ENCODE measurements around the gene DNAJA2. TPM values are rescaled to one million over a fixed set of nuclear protein-coding genes. Genes with fewer than 3 reads are reported as not detected.

DNAJA2 gene
- total and polyA plus RNA-seq, 2 of the 4 experiments (the other 2 are of a cell fraction), result 18.6 to 53.9 TPM

DNA sequence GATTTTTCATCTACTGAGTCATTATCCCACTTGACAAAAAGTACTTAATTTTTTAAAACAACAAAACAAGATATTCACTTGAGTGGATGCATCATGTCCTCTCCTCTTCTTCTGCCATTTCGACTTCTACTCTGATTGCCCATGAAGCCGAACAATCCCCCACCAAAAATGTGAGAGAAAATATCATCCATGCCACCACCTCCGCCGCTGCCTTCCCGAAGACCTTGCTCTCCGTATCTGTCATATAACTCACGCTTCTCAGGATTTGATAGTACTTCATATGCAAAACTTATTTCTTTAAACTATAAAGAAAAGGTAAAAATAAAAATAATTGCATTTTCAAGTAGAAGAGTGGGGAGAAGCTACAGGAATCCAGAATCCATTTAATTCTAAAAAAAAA, 2.2 kb downstream of the DNAJA2 start:
- no peak for TF ChIP-seq MAFK (IDR thresholded peaks at IDR 0.05; ENCODE audit: low read depth, low read length)
- TF ChIP-seq, protein P1, sequence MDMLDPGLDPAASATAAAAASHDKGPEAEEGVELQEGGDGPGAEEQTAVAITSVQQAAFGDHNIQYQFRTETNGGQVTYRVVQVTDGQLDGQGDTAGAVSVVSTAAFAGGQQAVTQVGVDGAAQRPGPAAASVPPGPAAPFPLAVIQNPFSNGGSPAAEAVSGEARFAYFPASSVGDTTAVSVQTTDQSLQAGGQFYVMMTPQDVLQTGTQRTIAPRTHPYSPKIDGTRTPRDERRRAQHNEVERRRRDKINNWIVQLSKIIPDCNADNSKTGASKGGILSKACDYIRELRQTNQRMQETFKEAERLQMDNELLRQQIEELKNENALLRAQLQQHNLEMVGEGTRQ (IDR thresholded peaks at IDR 0.05; ENCODE audit: low read depth, low read length), result no peak
- TF ChIP-seq MAZ (IDR thresholded peaks at IDR 0.05; ENCODE audit: borderline replicate concordance, low read depth, low read length), result no peak
- TF ChIP-seq SMC3 (IDR thresholded peaks at IDR 0.05; ENCODE audit: low read depth, low read length), result no peak
- no peak for TF ChIP-seq FOS (IDR thresholded peaks at IDR 0.05; ENCODE audit: low read depth, low read length)
- TF ChIP-seq BHLHE40 (IDR thresholded peaks at IDR 0.05; ENCODE audit: low read depth, low read length), result no peak
- no peak for TF ChIP-seq MXI1 (IDR thresholded peaks at IDR 0.05; ENCODE audit: borderline replicate concordance, low read depth, low read length)
- TF ChIP-seq RAD21 (IDR thresholded peaks at IDR 0.05; ENCODE audit: low read length), result no peak
- TF ChIP-seq NFE2L2 (IDR thresholded peaks at IDR 0.05; ENCODE audit: low read depth, low read length), result no peak
- no peak for TF ChIP-seq CEBPB (IDR thresholded peaks at IDR 0.05; ENCODE audit: low read depth, low read length)
- no peak for TF ChIP-seq CHD1 (IDR thresholded peaks at IDR 0.05; ENCODE audit: low read depth, low read length)
- TF ChIP-seq RFX5 (IDR thresholded peaks at IDR 0.05; ENCODE audit: low read depth, low read length), result no peak
- TF ChIP-seq, protein P2, sequence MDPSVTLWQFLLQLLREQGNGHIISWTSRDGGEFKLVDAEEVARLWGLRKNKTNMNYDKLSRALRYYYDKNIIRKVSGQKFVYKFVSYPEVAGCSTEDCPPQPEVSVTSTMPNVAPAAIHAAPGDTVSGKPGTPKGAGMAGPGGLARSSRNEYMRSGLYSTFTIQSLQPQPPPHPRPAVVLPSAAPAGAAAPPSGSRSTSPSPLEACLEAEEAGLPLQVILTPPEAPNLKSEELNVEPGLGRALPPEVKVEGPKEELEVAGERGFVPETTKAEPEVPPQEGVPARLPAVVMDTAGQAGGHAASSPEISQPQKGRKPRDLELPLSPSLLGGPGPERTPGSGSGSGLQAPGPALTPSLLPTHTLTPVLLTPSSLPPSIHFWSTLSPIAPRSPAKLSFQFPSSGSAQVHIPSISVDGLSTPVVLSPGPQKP (IDR thresholded peaks at IDR 0.05; ENCODE audit: borderline replicate concordance, low read depth, low read length), result no peak
- TF ChIP-seq, protein P3, sequence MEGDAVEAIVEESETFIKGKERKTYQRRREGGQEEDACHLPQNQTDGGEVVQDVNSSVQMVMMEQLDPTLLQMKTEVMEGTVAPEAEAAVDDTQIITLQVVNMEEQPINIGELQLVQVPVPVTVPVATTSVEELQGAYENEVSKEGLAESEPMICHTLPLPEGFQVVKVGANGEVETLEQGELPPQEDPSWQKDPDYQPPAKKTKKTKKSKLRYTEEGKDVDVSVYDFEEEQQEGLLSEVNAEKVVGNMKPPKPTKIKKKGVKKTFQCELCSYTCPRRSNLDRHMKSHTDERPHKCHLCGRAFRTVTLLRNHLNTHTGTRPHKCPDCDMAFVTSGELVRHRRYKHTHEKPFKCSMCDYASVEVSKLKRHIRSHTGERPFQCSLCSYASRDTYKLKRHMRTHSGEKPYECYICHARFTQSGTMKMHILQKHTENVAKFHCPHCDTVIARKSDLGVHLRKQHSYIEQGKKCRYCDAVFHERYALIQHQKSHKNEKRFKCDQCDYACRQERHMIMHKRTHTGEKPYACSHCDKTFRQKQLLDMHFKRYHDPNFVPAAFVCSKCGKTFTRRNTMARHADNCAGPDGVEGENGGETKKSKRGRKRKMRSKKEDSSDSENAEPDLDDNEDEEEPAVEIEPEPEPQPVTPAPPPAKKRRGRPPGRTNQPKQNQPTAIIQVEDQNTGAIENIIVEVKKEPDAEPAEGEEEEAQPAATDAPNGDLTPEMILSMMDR (conservative IDR thresholded peaks at IDR 0.05; ENCODE audit: low read depth, low read length), result no peak
- no peak for TF ChIP-seq POLR2A (IDR thresholded peaks at IDR 0.05; ENCODE audit: low read depth, low read length)
- no peak overlapping the region for H4K8ac ChIP-seq (ENCODE audit: low read depth in 2 of 2, low read length in 2 of 2)
- ATAC-seq (ENCODE audit: low read depth) (no peak), DNase-seq (no peak)
- H2BK20ac ChIP-seq (ENCODE audit: low read depth, low read length), result no peak overlapping the region
- dilution Hi-C loops (cut with HindIII; ENCODE audit: low sequenced_read_pairs, unreplicated experiment), result no loop called here
- H2BK5ac ChIP-seq (ENCODE audit: low read depth, low read length, poor library complexity, severe bottlenecking), result no peak overlapping the region
- no peak overlapping the region for H3K4me3 ChIP-seq (ENCODE audit: insufficient read depth, low read depth, low read length)
- intact Hi-C loops (cut with micrococcal nuclease), result no loop called here
- in situ Hi-C loops (cut with MboI; ENCODE audit: low sequenced_read_pairs), result no loop called here
- H3K9me1 ChIP-seq (ENCODE audit: insufficient read depth, low read length), result peaks cover 7% of the 10 kb centered on the region
- H3K4me2 ChIP-seq (ENCODE audit: low read depth, low read length), result no peak overlapping the region
- H2BK15ac ChIP-seq (ENCODE audit: low read depth, low read length), result no peak overlapping the region
- no peaks in the 10 kb centered on the region for H3K27me3 ChIP-seq (ENCODE audit: control insufficient read depth, insufficient read depth, low read length)
- WGBS, 2 experiments (ENCODE audit: extremely low coverage in 2 of 2, insufficient read length in 1 of 2), result no CpG with 5 or more reads among the region's 7 CpGs
- no peak overlapping the region for H2AK9ac ChIP-seq (replicated peaks; ENCODE audit: low read depth, low read length, poor library complexity)
- no peak overlapping the region for H3K56ac ChIP-seq (ENCODE audit: extremely low read depth, insufficient read depth, low read length)
- no peak overlapping the region for H4K5ac ChIP-seq (ENCODE audit: low read depth, low read length)
- no peaks in the 10 kb centered on the region for H3K9me3 ChIP-seq (ENCODE audit: control insufficient read depth, insufficient read depth, low read length)
- H3K14ac ChIP-seq (replicated peaks; ENCODE audit: low read depth, low read length), result no peak overlapping the region
- H4K91ac ChIP-seq (ENCODE audit: insufficient read depth, low read depth, low read length), result no peak overlapping the region
- no peak overlapping the region for H3K9ac ChIP-seq (ENCODE audit: low read depth, low read length)
- H3K36me3 ChIP-seq (ENCODE audit: control insufficient read depth, insufficient read depth, low read length), result peaks cover 29% of the 10 kb centered on the region
- TSS peak; percentile 31 for BruUV-seq (replicated peaks)
- H3K27ac ChIP-seq (ENCODE audit: insufficient read depth, low read length), result no peak overlapping the region
- ChIA-PET POLR2A (ENCODE audit: unreplicated experiment) (no interaction called here), CTCF (interaction anchor here (0.6 kb wide), 1 partner anchor 1107 kb away, joined by 3 read pairs; no protein-coding TSS in a partner anchor)
- no peak overlapping the region for H3K23ac ChIP-seq (ENCODE audit: low read depth, low read length)
- H3K79me1 ChIP-seq (ENCODE audit: low read depth in 1 of 2, low read length in 2 of 2), result peaks cover 19 to 42% of the 10 kb centered on the region in 2 experiments
- no peak overlapping the region for H2AK5ac ChIP-seq (ENCODE audit: low read depth, low read length)
- no peak overlapping the region for H2BK120ac ChIP-seq (ENCODE audit: low read depth, low read length)
- peaks cover 34% of the 10 kb centered on the region for H4K20me1 ChIP-seq (ENCODE audit: insufficient read depth, low read length)
- no peak overlapping the region for H3K4ac ChIP-seq (ENCODE audit: low read depth, low read length)
- H3K18ac ChIP-seq (ENCODE audit: low read depth, low read length), result no peak overlapping the region
- peaks cover 8% of the 10 kb centered on the region for H3K4me1 ChIP-seq (ENCODE audit: control insufficient read depth, insufficient read depth, low read length)
- H2AFZ ChIP-seq (replicated peaks; ENCODE audit: low read length, poor library complexity), result no peak overlapping the region
